Left ventricle myocardium inferior (tissue), 1 donor: ENCODE data around the gene PRDM8. TPM values are rescaled to one million over a fixed set of nuclear protein-coding genes. Genes with fewer than 3 reads are reported as not detected.

Experiments used
- DNase-seq: peaks from one replicate; pipeline ENCODE4 v3.0.0-alpha.2; 2020
- H3K27ac ChIP-seq: fragments of 200-600 bp; replicated peaks from 2 replicates; pipeline ENCODE4 v1.8.0; 2021
- H3K27me3 ChIP-seq: fragments of 200-600 bp; 2 replicates; pipeline ENCODE4 v1.8.0; 2021; ENCODE audit warnings: low read depth
- H3K36me3 ChIP-seq: fragments of 200-600 bp; 2 replicates; pipeline ENCODE4 v1.8.0; 2021
- H3K4me1 ChIP-seq: fragments of 200-600 bp; 2 replicates; pipeline ENCODE4 v1.8.0; 2021
- H3K4me3 ChIP-seq: fragments of 200-600 bp; 2 replicates; pipeline ENCODE4 v1.8.0; 2021; ENCODE audit warnings: mild to moderate bottlenecking, moderate library complexity
- H3K9me3 ChIP-seq: fragments of 200-600 bp; replicated peaks from 2 replicates; pipeline ENCODE4 v1.8.0; 2021
- CTCF ChIP-seq: fragments of 200-600 bp; IDR thresholded peaks from 2 replicates; pipeline ENCODE4 v1.8.0; 2021; ENCODE audit warnings: antibody characterized with exemption, mild to moderate bottlenecking, borderline replicate concordance
- intact Hi-C: fragments of 100-400 bp; cut with micrococcal nuclease; formaldehyde crosslinking; loops from one replicate; pipeline ENCODE4 v1.11.0; 2022
- total RNA-seq: library from RNA; stranded (reverse); fragmentation: NEBNext Ultra II Directional; extraction: Animal tissue kit (Norgen Biotek cat#: 25700); gene quantifications from one replicate; pipeline ENCODE4 v1.2.1, GENCODE V29; 2021
- donor health status: DM: no; HTN: yes; CAD: no; lungs with severe emphysema.

PRDM8 gene
- total RNA-seq, 1 donor from 2014 or later = 0.66 TPM

GRCh38 chr4:80253510-80253909 is 56.2 kb downstream of the PRDM8 start:
- intact Hi-C loops = no loop called here
- Histone ChIP-seq H3K4me3 (no peak overlapping the region), H3K9me3 (no peaks in the 10 kb centered on the region), H3K36me3 (no peaks in the 10 kb centered on the region), H3K27ac (no peak overlapping the region), H3K27me3 (peaks cover 15% of the 10 kb centered on the region), H3K4me1 (no peaks in the 10 kb centered on the region)
- no peak for DNase-seq
- no peak for TF ChIP-seq CTCF

Other genes starting within 250 kb of the PRDM8 start
- gene ANTXR2, start 124.3 kb upstream of the PRDM8 start, total RNA-seq = 42.4 TPM
- 1.2 TPM for gene FGF5, start 69.2 kb downstream of the PRDM8 start, total RNA-seq
- gene CFAP299, start 138.2 kb downstream of the PRDM8 start, total RNA-seq = not detected